PC-9 (cell line): ENCODE data around the gene SIPA1. TPM values are rescaled to one million over a fixed set of nuclear protein-coding genes. Genes with fewer than 3 reads are reported as not detected.
A peak's percentile ranks its signal among the peaks of the same experiment; 100 is the strongest.

ENCODE experiments used
- BruUV-seq: library from RNA; stranded (reverse); fragments of 400-500 nt; replicated peaks from 2 replicates; lab custom pipeline; 2021; lab: Mats Ljungman, UMichigan
- CTCF ChIA-PET: fragments of 300-600 bp; sonication (Branson Sonifier 250); formaldehyde crosslinking; loops from one replicate; lab custom pipeline; 2022; ENCODE audit warnings: antibody characterized with exemption; lab: Charles Lee
- POLR2A ChIA-PET: fragments of 300-600 bp; sonication (Branson Sonifier 250); formaldehyde crosslinking; loops from one replicate; lab custom pipeline; 2022; ENCODE audit warnings: antibody characterized with exemption; ENCODE audit not compliant: unreplicated experiment; lab: Charles Lee
- DNase-seq, 2 experiments: peaks; one replicate each; pipeline versions ENCODE4 v3.0.0 to v3.0.0-alpha.2; 2015 to 2022; ENCODE audit warnings: mixed read lengths in 1 of 2
- H2AFZ ChIP-seq: fragments of 200-600 bp; sonication (generic); 2 replicates; pipeline ENCODE4 v1.8.1; 2017; ENCODE audit warnings: antibody characterized with exemption
- H3F3A ChIP-seq: fragments of 200-600 bp; sonication (generic); 2 replicates; pipeline ENCODE4 v1.8.1; 2017; ENCODE audit warnings: antibody characterized with exemption, mild to moderate bottlenecking, low read depth; ENCODE audit not compliant: insufficient read depth
- H3K27ac ChIP-seq: fragments of 200-600 bp; sonication (generic); 2 replicates; pipeline ENCODE4 v1.6.1; 2016; ENCODE audit warnings: mixed run types
- H3K27me3 ChIP-seq: fragments of 200-600 bp; sonication (generic); 2 replicates; pipeline ENCODE4 v1.6.1; 2016; ENCODE audit warnings: low read depth, mixed run types; ENCODE audit not compliant: insufficient read depth
- H3K36me3 ChIP-seq: fragments of 200-600 bp; sonication (generic); 2 replicates; pipeline ENCODE4 v1.6.1; 2016; ENCODE audit warnings: low read depth, mixed run types
- H3K4me1 ChIP-seq: fragments of 200-600 bp; sonication (generic); replicated peaks from 2 replicates; pipeline ENCODE4 v1.6.1; 2016; ENCODE audit warnings: mixed run types; ENCODE audit not compliant: insufficient read depth
- H3K4me2 ChIP-seq: fragments of 200-600 bp; sonication (generic); 2 replicates; pipeline ENCODE4 v1.6.1; 2017; ENCODE audit warnings: mixed run types
- H3K4me3 ChIP-seq: fragments of 200-600 bp; sonication (generic); 2 replicates; pipeline ENCODE4 v1.6.1; 2016; ENCODE audit warnings: mixed run types
- H3K79me2 ChIP-seq: fragments of 200-600 bp; sonication (generic); 2 replicates; pipeline ENCODE4 v1.6.1; 2017; ENCODE audit warnings: low read depth, mixed run types
- H3K9me2 ChIP-seq: fragments of 200-600 bp; sonication (generic); 2 replicates; pipeline ENCODE4 v1.8.1; 2017; ENCODE audit warnings: mild to moderate bottlenecking; ENCODE audit not compliant: insufficient read depth
- H3K9me3 ChIP-seq: fragments of 200-600 bp; sonication (generic); 2 replicates; pipeline ENCODE4 v1.8.1; 2016; ENCODE audit warnings: low read depth; ENCODE audit not compliant: insufficient read depth
- H4K20me1 ChIP-seq: fragments of 200-600 bp; sonication (generic); 2 replicates; pipeline ENCODE4 v1.8.1; 2017; ENCODE audit not compliant: insufficient read depth
- EZH2 ChIP-seq: fragments of 200-600 bp; sonication (generic); IDR thresholded peaks from 2 replicates; pipeline ENCODE4 v1.8.0; 2017; ENCODE audit warnings: antibody characterized with exemption, low read depth
- intact Hi-C: fragments of 100-400 bp; cut with micrococcal nuclease; formaldehyde crosslinking; loops from one replicate; pipeline ENCODE4 v1.10.0; 2022; ENCODE audit not compliant: unreplicated experiment
- total RNA-seq: library from RNA; stranded (reverse); gene quantifications from 2 replicates; pipeline ENCODE4 v1.2.3, GENCODE V29; 2021
- TF ChIP-seq, protein P1 (sequence below): fragments of 200-600 bp; sonication (generic); conservative IDR thresholded peaks from 2 replicates; pipeline ENCODE4 v1.6.1; 2017; ENCODE audit warnings: mixed run types, antibody characterized with exemption, mild to moderate bottlenecking, moderate library complexity

The SIPA1 gene
- total RNA-seq, 1 experiment from 2014 or later: 65.6 TPM

- no peaks in the 10 kb centered on the region for H3K9me2 ChIP-seq
- intact Hi-C loops: no loop called here
- H3K4me3 ChIP-seq: no peak within 1 kb of the TSS
- no peak within 1 kb of the TSS for H2AFZ ChIP-seq
- ChIA-PET CTCF (interaction anchor here (0.5 to 0.7 kb wide), 2 partner anchors 19 to 175 kb away, joined by 3 read pairs; no protein-coding TSS in a partner anchor), POLR2A (interaction anchor here (0.6 to 0.9 kb wide), 3 partner anchors 12 to 42 kb away, joined by 3 to 8 read pairs (median 4); partner anchors contain the start of gene PCNX3)
- no peaks in the 10 kb centered on the region for H4K20me1 ChIP-seq
- TF ChIP-seq, protein P1, sequence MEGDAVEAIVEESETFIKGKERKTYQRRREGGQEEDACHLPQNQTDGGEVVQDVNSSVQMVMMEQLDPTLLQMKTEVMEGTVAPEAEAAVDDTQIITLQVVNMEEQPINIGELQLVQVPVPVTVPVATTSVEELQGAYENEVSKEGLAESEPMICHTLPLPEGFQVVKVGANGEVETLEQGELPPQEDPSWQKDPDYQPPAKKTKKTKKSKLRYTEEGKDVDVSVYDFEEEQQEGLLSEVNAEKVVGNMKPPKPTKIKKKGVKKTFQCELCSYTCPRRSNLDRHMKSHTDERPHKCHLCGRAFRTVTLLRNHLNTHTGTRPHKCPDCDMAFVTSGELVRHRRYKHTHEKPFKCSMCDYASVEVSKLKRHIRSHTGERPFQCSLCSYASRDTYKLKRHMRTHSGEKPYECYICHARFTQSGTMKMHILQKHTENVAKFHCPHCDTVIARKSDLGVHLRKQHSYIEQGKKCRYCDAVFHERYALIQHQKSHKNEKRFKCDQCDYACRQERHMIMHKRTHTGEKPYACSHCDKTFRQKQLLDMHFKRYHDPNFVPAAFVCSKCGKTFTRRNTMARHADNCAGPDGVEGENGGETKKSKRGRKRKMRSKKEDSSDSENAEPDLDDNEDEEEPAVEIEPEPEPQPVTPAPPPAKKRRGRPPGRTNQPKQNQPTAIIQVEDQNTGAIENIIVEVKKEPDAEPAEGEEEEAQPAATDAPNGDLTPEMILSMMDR: no peak
- no peak for TF ChIP-seq EZH2
- no peak within 1 kb of the TSS for H3K27ac ChIP-seq
- no peaks in the 10 kb centered on the region for H3K79me2 ChIP-seq
- H3F3A ChIP-seq: peaks cover 26% of the 10 kb centered on the region
- H3K9me3 ChIP-seq: no peaks in the 10 kb centered on the region
- BruUV-seq: no TSS peak
- H3K27me3 ChIP-seq: no peaks in the 10 kb centered on the region
- no peak within 1 kb of the TSS for H3K4me2 ChIP-seq
- H3K36me3 ChIP-seq: no peaks in the 10 kb centered on the region
- 0 out of 2 replicates have a peak, but pooled peaks cover 7% of the 10 kb centered on the region for H3K4me1 ChIP-seq
- peak in 1 of 2 experiments; percentile 29 for DNase-seq
These were observed 42.2 kb upstream of the SIPA1 start, which contains the start of gene KCNK7 for GRCh38 chr11:65595543-65596281. Gene KCNK7 (minus strand): TSS chr11:65595800. CDS start chr11:65595772, 28 bp downstream.

DNA sequence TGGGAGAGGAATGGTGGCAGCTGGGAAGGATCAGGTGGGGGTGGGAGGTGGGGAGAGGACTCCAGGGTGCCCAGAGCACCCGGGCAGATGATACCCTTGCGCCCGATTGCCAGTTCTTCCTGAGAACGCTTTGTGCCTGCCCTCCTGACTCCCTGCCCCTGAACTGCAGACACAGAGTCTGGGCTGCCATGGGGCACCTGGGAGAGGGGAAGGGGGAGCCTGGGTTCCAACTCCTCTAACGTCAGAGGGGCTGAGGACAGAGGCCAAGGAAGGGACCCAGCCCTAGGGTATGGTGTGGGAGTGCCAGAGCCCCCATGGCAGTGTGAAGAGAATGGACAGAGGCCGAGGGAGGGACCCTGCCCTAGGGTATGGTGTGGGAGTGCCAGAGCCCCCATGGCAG, 41.4 kb upstream of the SIPA1 start:
- POLR2A ChIA-PET: interaction anchor here (0.9 kb wide), 1 partner anchor 19 kb away, joined by 3 read pairs; the partner anchor contains the start of gene PCNX3
- Histone ChIP-seq H2AFZ (no peak overlapping the region), H3K4me2 (no peak overlapping the region), H3K4me3 (no peak overlapping the region), H3K9me3 (no peaks in the 10 kb centered on the region), H3F3A (peaks cover 21% of the 10 kb centered on the region), H3K4me1 (0 out of 2 replicates have a peak, but pooled peaks cover 7% of the 10 kb centered on the region), H3K27me3 (no peaks in the 10 kb centered on the region), H3K36me3 (no peaks in the 10 kb centered on the region), H4K20me1 (no peaks in the 10 kb centered on the region), H3K9me2 (no peaks in the 10 kb centered on the region), H3K27ac (no peak overlapping the region), H3K79me2 (no peaks in the 10 kb centered on the region)
- intact Hi-C loops: no loop called here
- DNase-seq: no peak
- TF ChIP-seq EZH2: no peak
- TF ChIP-seq, protein P1: no peak
- no TSS peak for BruUV-seq
- CTCF ChIA-PET: interaction anchor here (0.7 kb wide), 1 partner anchor 58 kb away, joined by 3 read pairs; no protein-coding TSS in a partner anchor

DNA sequence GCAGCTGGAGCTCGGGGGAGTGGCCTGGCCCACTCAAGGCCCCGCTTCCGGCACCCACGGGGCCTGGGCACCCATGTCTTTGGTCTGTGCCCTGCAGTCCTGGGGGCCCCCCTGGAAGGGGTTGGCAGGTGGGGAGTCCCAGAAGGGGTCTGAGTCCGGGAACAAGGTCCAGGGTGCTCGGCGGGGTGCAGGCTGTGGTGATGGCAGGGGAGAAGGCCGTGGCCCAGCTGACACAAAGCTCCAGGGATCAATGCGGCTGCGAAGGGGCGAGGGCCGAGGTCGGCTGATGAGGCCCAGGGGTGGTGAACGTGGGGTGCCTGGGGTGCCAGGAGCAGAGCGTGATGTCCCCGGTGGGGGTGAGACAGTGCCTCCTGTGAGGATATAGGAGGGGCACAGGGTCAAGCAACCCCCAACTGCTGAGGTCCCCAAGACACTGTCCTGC, 39.6 kb upstream of the SIPA1 start:
- Histone ChIP-seq H3K27me3 (no peaks in the 10 kb centered on the region), H3K36me3 (no peaks in the 10 kb centered on the region), H3K79me2 (no peaks in the 10 kb centered on the region), H2AFZ (no peak overlapping the region), H3K27ac (no peak overlapping the region), H3K4me3 (no peak overlapping the region), H3F3A (peaks cover 21% of the 10 kb centered on the region), H3K9me3 (no peaks in the 10 kb centered on the region), H3K4me1 (0 out of 2 replicates have a peak, but pooled peaks cover 7% of the 10 kb centered on the region), H3K4me2 (no peak overlapping the region), H4K20me1 (no peaks in the 10 kb centered on the region), H3K9me2 (no peaks in the 10 kb centered on the region)
- intact Hi-C loops: no loop called here
- no peak for TF ChIP-seq EZH2
- TF ChIP-seq, protein P1: no peak
- CTCF ChIA-PET: no interaction called here
- DNase-seq: no peak
- POLR2A ChIA-PET: no interaction called here
- no TSS peak for BruUV-seq
